GM18858 (cell line): Measurements from ENCODE around the gene GRIK4.
"Not testable (repeated sequence)": the region's sequence is repeated elsewhere in the genome, so short reads cannot be mapped to it uniquely, and the experiment has no call there.

Source experiments
- ATAC-seq: cut with Tn5 transposase; IDR thresholded peaks from one replicate; pipeline ENCODE4 v1.9.1; 2021; ENCODE audit not compliant: unreplicated experiment

Gene GRIK4

DNA sequence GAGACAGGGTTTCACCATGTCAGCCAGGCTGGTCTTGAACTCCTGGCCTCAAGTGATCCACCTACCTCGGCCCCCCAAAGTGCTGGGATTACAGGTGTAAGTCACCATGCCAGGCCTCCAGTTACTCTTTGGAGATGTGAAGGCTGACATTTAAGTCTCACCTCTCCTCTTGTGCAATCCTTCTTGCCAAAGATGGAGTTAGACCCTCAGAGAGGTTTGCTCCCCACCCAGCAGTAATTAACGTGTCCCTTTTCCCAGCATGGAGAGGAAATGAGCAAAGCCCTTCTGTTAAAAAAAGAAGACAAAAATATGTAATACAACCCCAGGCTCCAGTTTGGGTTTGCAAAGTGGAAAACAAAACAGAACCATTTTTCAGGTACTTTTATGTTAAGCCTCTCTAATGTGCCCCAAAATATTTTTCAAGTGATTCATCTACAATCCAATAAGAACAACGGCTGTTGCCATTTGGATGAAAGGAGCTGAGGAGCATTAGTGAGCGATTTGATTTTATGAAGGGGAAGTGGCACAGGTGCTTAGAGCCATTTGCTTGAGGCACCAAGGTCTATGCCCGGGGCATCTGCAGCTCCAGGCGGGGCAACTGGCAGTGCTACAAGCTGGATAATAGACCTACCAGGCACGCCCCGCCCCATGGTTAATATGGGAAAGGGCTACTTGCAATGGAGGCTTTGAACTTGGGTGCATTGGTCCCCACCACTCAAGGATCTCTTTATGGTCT is 57.2 kb downstream of the GRIK4 start:
- no peak for ATAC-seq

DNA sequence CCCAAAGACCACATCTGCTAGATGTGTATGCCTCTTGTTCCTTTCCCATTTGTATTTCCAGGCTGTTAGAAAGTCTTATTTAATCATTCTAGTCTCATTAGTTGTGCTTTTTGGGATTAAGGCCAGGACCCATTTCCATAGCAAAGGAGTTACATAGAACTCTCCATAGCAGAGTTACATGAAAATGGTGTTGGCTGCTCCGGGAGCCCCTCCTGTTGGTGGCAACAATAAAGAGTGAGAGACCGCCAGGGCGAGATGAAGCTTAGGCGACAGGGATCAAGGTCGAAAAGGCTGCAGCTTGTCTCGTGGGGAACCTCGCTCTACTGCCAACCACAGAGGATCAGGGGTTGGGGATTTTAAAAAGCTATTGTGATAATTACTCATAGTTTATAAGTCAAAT is 58.3 kb downstream of the GRIK4 start:
- no peak for ATAC-seq

DNA sequence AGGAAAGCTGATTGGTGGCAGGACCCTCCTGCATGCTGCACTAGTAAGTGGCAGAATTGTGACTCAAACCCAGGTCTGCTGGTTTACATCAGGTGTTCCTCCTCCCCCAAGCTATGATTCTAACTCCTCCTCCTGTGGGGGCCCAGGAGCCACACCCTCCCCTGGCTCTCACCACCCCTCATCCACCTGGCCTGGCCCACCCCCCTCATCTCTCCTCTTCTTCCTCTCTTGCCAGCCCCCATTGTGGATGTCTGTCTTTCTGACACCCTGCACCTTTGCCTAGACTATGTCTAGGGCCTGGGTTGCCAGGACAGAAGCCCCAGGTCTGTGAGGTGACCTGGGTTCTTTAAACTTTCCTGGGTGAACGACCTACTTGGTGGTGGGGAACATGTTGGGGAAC is 59.9 kb downstream of the GRIK4 start:
- ATAC-seq = no peak

DNA sequence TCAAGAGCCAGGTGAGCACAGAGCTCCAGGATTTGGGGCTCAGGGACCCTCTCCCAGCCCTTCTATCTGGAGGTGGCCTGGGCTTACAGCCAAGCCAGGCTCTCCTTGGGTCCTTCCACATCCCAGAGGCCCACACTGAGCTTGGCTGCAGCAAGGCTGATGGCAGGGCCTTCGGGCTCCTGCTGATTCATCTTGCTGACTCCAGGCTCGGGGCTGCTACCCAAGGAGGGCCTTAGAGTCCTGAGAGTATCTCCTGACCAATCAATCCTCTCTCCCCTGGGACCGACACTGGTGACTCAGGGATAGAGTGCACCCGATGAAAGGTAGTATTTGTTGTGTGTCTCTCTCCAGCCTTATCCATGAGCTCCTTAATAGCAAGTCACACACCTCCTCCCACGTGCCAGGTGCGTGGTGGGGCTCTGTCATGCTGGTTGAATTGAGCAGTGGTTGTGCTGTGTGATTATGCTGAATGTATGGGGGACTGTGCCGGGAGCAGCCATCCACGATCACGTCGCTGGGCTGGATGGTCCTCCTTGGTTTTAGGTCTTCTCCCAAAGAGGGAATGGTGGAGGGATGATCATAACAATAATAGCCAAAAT is 62.3 kb downstream of the GRIK4 start:
- ATAC-seq = no peak

DNA sequence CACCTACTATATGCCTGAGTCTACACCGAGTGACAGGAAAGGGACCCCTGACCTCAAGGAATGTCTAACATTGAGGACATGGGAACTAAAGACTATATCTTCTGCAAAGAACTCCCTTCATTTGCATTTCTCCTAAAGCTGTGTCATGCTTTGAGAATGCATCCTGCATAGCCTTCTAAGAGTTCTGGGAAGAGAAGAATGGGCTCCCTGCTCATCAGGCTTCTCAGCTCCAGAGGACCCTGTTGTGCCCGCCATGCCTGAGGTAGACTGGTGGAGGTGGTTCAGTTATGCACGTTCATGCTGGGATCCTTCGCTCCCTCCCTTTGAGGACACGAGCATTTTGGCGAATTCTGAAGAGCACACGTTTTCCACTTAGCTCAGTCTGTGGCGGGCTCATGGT is 63.3 kb downstream of the GRIK4 start:
- ATAC-seq = no peak

GRCh38 chr11:120575461-120575860 is 63.9 kb downstream of the GRIK4 start:
- no peak for ATAC-seq

DNA sequence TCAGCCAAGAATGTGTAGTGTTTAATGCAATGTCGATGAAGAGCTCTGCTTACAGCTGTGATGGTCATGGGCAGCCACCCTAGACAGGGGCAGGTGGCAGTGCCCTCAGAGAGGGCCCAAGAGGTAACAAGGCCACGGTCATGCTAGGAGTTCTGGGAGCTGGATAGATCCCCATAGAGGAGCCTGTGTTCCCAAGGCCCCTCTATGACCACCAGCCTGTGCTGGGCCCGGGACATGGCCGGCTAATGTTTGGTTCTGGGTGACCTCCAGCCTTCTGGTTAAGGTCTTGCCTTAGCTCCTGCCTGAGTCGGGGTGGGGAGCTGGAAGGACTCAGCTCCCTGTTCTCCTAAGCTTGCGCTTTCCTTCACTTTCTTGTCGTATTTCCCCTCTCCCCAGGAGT is 65.1 kb downstream of the GRIK4 start:
- no peak for ATAC-seq

- no peak for ATAC-seq
These were observed 65.5 kb downstream of the GRIK4 start for GRCh38 chr11:120577041-120577440.

- no peak for ATAC-seq
These were observed 66.2 kb downstream of the GRIK4 start for GRCh38 chr11:120577624-120578363.

GRCh38 chr11:120578596-120579154 is 67.1 kb downstream of the GRIK4 start:
- no peak for ATAC-seq

- no peak for ATAC-seq
These were observed 68.1 kb downstream of the GRIK4 start for GRCh38 chr11:120579611-120580031.

- no peak for ATAC-seq
These were observed 69.8 kb downstream of the GRIK4 start for GRCh38 chr11:120581313-120581712.

DNA sequence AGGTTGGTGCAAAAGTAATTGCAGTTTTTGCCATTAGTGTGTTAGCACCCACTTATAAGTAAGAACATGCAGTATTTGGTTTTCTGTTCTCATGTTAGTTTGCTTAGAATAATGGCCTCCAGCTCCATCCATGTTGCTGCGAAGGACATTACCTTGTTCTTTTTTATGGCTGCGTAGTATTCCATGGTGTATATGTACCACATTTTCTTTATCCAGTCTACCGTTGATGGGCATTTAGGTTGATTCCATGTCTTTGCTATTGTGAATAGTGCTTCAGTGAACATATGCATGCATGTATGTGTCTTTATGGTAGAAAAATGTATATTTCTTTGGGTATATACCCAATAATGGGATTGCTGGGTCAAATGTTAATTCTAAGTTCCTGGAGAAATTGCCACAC is 71.0 kb downstream of the GRIK4 start:
- ATAC-seq = not testable (repeated sequence)

GRCh38 chr11:120586072-120586471 is 74.5 kb downstream of the GRIK4 start:
- no peak for ATAC-seq

GRCh38 chr11:120586728-120587127 is 75.2 kb downstream of the GRIK4 start:
- no peak for ATAC-seq

- no peak for ATAC-seq
These were observed 75.8 kb downstream of the GRIK4 start for GRCh38 chr11:120587299-120587698.

- no peak for ATAC-seq
These were observed 77.8 kb downstream of the GRIK4 start for GRCh38 chr11:120589376-120589775.

- ATAC-seq = no peak
These were observed 78.9 kb downstream of the GRIK4 start for GRCh38 chr11:120590472-120590871.

GRCh38 chr11:120594746-120595145 is 83.2 kb downstream of the GRIK4 start:
- ATAC-seq = no peak

- no peak for ATAC-seq
These were observed 84.0 kb downstream of the GRIK4 start for GRCh38 chr11:120595557-120595956.

- ATAC-seq = no peak
These were observed 86.0 kb downstream of the GRIK4 start for GRCh38 chr11:120597250-120598215.
